OCI-LY3 (cell line): ENCODE results near the gene HIPK2.

ENCODE experiments used
- H2AFZ ChIP-seq: fragments of 200-600, 300-600 bp; shearing (Covaris generic); 2 replicates; pipeline ENCODE4 v1.6.0; 2014; ENCODE audit warnings: antibody characterized with exemption, low read depth, low read length
- H3K27ac ChIP-seq: fragments of 200-600, 300-600 bp; sonication (generic); 2 replicates; pipeline ENCODE4 v1.5.1; 2014; ENCODE audit warnings: mild to moderate bottlenecking, low read length, moderate library complexity, mixed read lengths
- H3K27me3 ChIP-seq: fragments of 200-600, 300-600 bp; sonication (generic); 2 replicates; pipeline ENCODE4 v1.6.1; 2014; ENCODE audit warnings: low read depth, low read length, mixed read lengths
- H3K36me3 ChIP-seq: fragments of 200-600, 300-600 bp; sonication (generic); replicated peaks from 2 replicates; pipeline ENCODE3; 2014; ENCODE audit warnings: low read depth, low read length, mixed read lengths
- H3K4me1 ChIP-seq: fragments of 300-600, 200-600 bp; sonication (generic); 2 replicates; pipeline ENCODE4 v1.6.1; 2014; ENCODE audit warnings: low read length, mixed read lengths
- H3K4me2 ChIP-seq: fragments of 200-600, 300-600 bp; sonication (generic); 2 replicates; pipeline ENCODE4 v1.6.1; 2014; ENCODE audit warnings: low read length, mixed read lengths
- H3K4me3 ChIP-seq: fragments of 300-600, 200-600 bp; sonication (generic); 2 replicates; pipeline ENCODE4 v1.5.1; 2014; ENCODE audit warnings: antibody characterized with exemption, mild to moderate bottlenecking, low read length, moderate library complexity
- H3K79me2 ChIP-seq: fragments of 300-600, 200-600 bp; shearing (Covaris generic); 2 replicates; pipeline ENCODE4 v1.6.1; 2014; ENCODE audit warnings: mild to moderate bottlenecking, low read length, mixed read lengths
- H3K9ac ChIP-seq: fragments of 300-600, 200-600 bp; shearing (Covaris generic); 2 replicates; pipeline ENCODE4 v1.6.0; 2014; ENCODE audit warnings: mild to moderate bottlenecking, low read length, moderate library complexity
- H3K9me3 ChIP-seq: fragments of 200-600, 300-600 bp; shearing (Covaris generic); 2 replicates; pipeline ENCODE4 v1.6.1; 2014; ENCODE audit warnings: low read length, mixed read lengths; ENCODE audit not compliant: insufficient read depth
- H4K20me1 ChIP-seq: fragments of 200-600, 300-600 bp; sonication (generic); 2 replicates; pipeline ENCODE4 v1.6.1; 2016; ENCODE audit warnings: low read length, mixed read lengths; ENCODE audit not compliant: insufficient read depth
- CTCF ChIP-seq: fragments of 200-600, 300-600 bp; sonication (generic); IDR thresholded peaks from 2 replicates; pipeline ENCODE4 v1.5.1; 2014; ENCODE audit warnings: antibody characterized with exemption, low read length, low read depth
- EZH2phosphoT487 ChIP-seq: fragments of 200-600 bp; shearing (Covaris generic); IDR thresholded peaks from 2 replicates; pipeline ENCODE4 v1.6.1; 2018; ENCODE audit warnings: antibody characterized with exemption, mixed run types, low read depth

HIPK2 gene

GRCh38 chr7:139522830-139523198, 255.0 kb downstream of the HIPK2 start:
- H3K4me1 ChIP-seq, result no peaks in the 10 kb centered on the region
- H3K4me2 ChIP-seq, result no peak overlapping the region
- H3K4me3 ChIP-seq, result no peak overlapping the region
- TF ChIP-seq EZH2phosphoT487 (no peak), CTCF (no peak)
- no peaks in the 10 kb centered on the region for H3K27me3 ChIP-seq
- no peaks in the 10 kb centered on the region for H4K20me1 ChIP-seq
- no peak overlapping the region for H3K9ac ChIP-seq
- no peaks in the 10 kb centered on the region for H3K79me2 ChIP-seq
- H2AFZ ChIP-seq, result no peak overlapping the region
- H3K27ac ChIP-seq, result no peak overlapping the region
- no peaks in the 10 kb centered on the region for H3K9me3 ChIP-seq
- H3K36me3 ChIP-seq, result no peaks in the 10 kb centered on the region

- H2AFZ ChIP-seq, result no peak overlapping the region
- H3K9me3 ChIP-seq, result no peaks in the 10 kb centered on the region
- H3K79me2 ChIP-seq, result no peaks in the 10 kb centered on the region
- no peak overlapping the region for H3K4me3 ChIP-seq
- H3K4me2 ChIP-seq, result no peak overlapping the region
- no peaks in the 10 kb centered on the region for H3K27me3 ChIP-seq
- H3K9ac ChIP-seq, result no peak overlapping the region
- no peak for TF ChIP-seq EZH2phosphoT487
- no peak for TF ChIP-seq CTCF
- H4K20me1 ChIP-seq, result no peaks in the 10 kb centered on the region
- H3K36me3 ChIP-seq, result no peaks in the 10 kb centered on the region
- H3K27ac ChIP-seq, result no peak overlapping the region
- H3K4me1 ChIP-seq, result no peaks in the 10 kb centered on the region
These were observed 256.4 kb downstream of the HIPK2 start for GRCh38 chr7:139521439-139521838.

GRCh38 chr7:139515266-139515665, 262.5 kb downstream of the HIPK2 start:
- TF ChIP-seq EZH2phosphoT487, result no peak
- no peak for TF ChIP-seq CTCF
- Histone ChIP-seq H3K4me2 (no peak overlapping the region), H3K4me1 (no peaks in the 10 kb centered on the region), H3K9me3 (no peaks in the 10 kb centered on the region), H4K20me1 (no peaks in the 10 kb centered on the region), H3K79me2 (no peaks in the 10 kb centered on the region), H3K27me3 (no peaks in the 10 kb centered on the region), H2AFZ (no peak overlapping the region), H3K36me3 (no peaks in the 10 kb centered on the region), H3K9ac (no peak overlapping the region), H3K27ac (no peak overlapping the region), H3K4me3 (no peak overlapping the region)
